ENCODE data around the gene PHYKPL. TPM values are rescaled to one million over a fixed set of nuclear protein-coding genes. Genes with fewer than 3 reads are reported as not detected.
"Not testable (repeated sequence)": the region's sequence is repeated elsewhere in the genome, so short reads cannot be mapped to it uniquely, and the experiment has no call there.

The PHYKPL gene
- total and polyA plus RNA-seq, 9 donors: 31.8 to 93.3 (median 61.6) TPM

DNA sequence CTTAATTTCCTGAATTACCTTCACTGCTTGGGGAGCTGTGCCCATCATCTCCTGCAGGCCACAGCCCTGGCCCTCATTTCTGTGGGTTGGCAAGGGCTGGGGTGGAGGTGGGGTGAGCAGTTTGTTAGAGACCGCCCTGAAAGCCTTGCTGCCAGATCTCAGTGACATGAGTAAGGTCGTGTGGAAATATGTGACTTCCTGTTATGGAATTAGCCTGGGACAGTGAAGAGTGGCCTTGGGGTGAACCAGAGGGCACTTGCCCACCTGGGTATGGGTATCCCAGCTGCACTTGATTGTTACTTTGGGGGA is 30.7 kb downstream of the PHYKPL start:
- no peak overlapping the region for H3K27ac ChIP-seq
- peaks cover 8% of the 10 kb centered on the region for H3K4me1 ChIP-seq (ENCODE audit: insufficient read depth)
- no peak for DNase-seq
- no peaks in the 10 kb centered on the region for H3K9me3 ChIP-seq
- TF ChIP-seq EP300 (IDR thresholded peaks at IDR 0.05) (no peak), POLR2A (IDR thresholded peaks at IDR 0.05) (no peak), CTCF (IDR thresholded peaks at IDR 0.05) (no peak)
- 48 to 58% (median 48%) methylated on average over 2 of the region's 2 CpGs for WGBS, 3 donors
- H3K27me3 ChIP-seq: no peaks in the 10 kb centered on the region
- intact Hi-C loops (cut with DNase I): no loop called here
- no peaks in the 10 kb centered on the region for H3K36me3 ChIP-seq
- no peak overlapping the region for H3K4me3 ChIP-seq

DNA sequence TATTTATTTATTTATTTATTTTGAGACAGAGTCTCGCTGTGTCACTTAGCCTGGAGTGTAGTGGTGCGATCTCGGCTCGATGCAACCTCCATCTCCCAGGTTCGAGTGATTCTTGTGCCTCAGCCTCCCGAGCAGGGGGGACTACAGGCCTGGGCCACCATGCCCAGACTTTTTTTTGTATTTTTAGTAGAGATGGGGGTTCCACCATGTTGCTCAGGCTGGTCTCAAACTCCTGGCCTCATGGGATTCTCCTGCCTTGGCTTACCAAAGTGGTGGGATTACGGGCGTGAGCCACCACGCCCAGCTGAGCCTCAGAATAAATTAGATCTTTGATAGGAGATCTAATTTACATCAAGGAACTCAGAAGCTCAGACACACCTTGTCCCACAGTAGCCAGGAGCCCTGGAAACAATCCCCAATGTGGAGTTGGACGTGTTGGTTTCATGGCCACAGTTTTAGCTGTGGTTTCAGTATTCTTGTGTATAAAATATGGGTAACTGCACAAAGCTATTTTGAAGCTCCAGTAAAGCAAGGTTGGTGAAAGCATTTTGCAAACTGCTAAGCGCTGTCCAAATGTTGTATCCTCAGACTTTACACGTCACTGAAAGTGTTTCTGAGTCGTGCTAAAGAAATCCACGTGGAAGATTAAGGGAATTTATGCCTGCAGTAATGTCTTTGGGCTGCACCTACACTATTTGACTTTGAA is 31.2 kb downstream of the PHYKPL start:
- Histone ChIP-seq H3K36me3 (no peaks in the 10 kb centered on the region), H3K27me3 (no peaks in the 10 kb centered on the region), H3K27ac (no peak overlapping the region), H3K9me3 (no peaks in the 10 kb centered on the region), H3K4me1 (ENCODE audit: insufficient read depth) (peaks cover 8% of the 10 kb centered on the region), H3K4me3 (no peak overlapping the region)
- intact Hi-C loops (cut with DNase I): no loop called here
- WGBS, 3 donors: 83 to 87% (median 84%) methylated on average over 14 of the region's 14 CpGs
- DNase-seq: no peak
- TF ChIP-seq EP300 (IDR thresholded peaks at IDR 0.05) (no peak), CTCF (IDR thresholded peaks at IDR 0.05) (no peak), POLR2A (IDR thresholded peaks at IDR 0.05) (no peak)

GRCh38 chr5:178199581-178200434 is 32.8 kb downstream of the PHYKPL start:
- intact Hi-C loops (cut with DNase I): no loop called here
- Histone ChIP-seq H3K27me3 (no peaks in the 10 kb centered on the region), H3K9me3 (no peaks in the 10 kb centered on the region), H3K27ac (no peak overlapping the region), H3K4me1 (ENCODE audit: insufficient read depth) (no peaks in the 10 kb centered on the region), H3K36me3 (no peaks in the 10 kb centered on the region), H3K4me3 (no peak overlapping the region)
- no peak for TF ChIP-seq CTCF (IDR thresholded peaks at IDR 0.05)
- no peak for TF ChIP-seq EP300 (IDR thresholded peaks at IDR 0.05)
- no peak for TF ChIP-seq POLR2A (IDR thresholded peaks at IDR 0.05)
- WGBS, 3 donors: 68 to 75% (median 69%) methylated on average over 12 of the region's 12 CpGs
- no peak for DNase-seq

DNA sequence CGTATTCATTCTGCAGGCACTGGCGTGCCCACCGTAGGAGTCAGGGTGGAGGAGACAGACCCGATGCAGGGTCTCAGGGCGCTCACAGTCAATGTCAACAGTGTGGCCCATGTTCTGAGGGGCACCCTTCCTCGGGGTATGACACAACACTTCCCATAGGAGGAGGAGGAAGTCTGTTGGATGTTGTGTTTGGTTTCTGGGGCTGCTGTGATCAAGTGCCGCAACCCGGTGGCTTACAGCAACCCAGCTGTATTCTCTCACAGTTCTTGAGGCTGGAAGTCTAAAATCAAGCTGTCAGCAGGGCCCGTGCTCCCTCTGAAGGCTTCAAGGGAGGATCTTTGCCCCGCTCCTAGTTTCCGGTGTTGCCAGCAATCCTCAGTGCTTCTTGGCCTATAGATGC is 33.9 kb downstream of the PHYKPL start:
- 85 to 88% (median 85%) methylated on average over 11 of the region's 11 CpGs for WGBS, 3 donors
- H3K9me3 ChIP-seq: no peaks in the 10 kb centered on the region
- H3K4me1 ChIP-seq (ENCODE audit: insufficient read depth): no peaks in the 10 kb centered on the region
- H3K4me3 ChIP-seq: no peak overlapping the region
- H3K27ac ChIP-seq: no peak overlapping the region
- TF ChIP-seq POLR2A (IDR thresholded peaks at IDR 0.05): no peak
- TF ChIP-seq EP300 (IDR thresholded peaks at IDR 0.05): no peak
- no peak for TF ChIP-seq CTCF (IDR thresholded peaks at IDR 0.05)
- no peaks in the 10 kb centered on the region for H3K27me3 ChIP-seq
- no peak for DNase-seq
- H3K36me3 ChIP-seq: no peaks in the 10 kb centered on the region
- intact Hi-C loops (cut with DNase I): no loop called here

- H3K9me3 ChIP-seq; H3K27ac ChIP-seq; H3K4me3 ChIP-seq; H3K4me1 ChIP-seq (ENCODE audit: insufficient read depth); intact Hi-C loops (cut with DNase I); H3K36me3 ChIP-seq; DNase-seq; H3K27me3 ChIP-seq: not testable (repeated sequence)
- 77 to 93% (median 85%) methylated on average over 10 to 11 of the region's 11 CpGs for WGBS, 3 donors
Observed at GRCh38 chr5:178198151-178198550, 34.5 kb downstream of the PHYKPL start.
